ENCODE measurements around the gene WDR59.

The WDR59 gene

DNA sequence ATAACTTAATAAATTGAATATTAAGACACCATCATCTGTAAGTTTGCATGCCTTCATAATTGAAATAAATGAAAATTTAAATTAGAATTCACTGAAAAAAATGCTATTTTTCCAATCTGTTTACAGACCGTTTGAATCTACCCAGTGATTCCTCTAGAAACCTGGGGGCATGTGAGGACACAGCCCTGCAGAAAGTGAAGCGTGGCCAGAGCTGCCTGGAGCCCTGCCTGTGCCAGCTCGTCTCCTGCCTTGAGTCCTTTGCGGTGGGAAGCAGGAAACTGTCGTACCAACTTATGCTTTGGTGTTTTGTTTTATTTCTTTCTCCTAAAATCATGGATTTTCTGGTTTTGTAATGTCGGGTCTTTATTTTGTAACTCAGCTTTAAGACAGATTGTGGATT lies 142.5 kb downstream of the WDR59 start:
- POLR2A ChIA-PET, result no interaction called here
- TF ChIP-seq, protein P1, sequence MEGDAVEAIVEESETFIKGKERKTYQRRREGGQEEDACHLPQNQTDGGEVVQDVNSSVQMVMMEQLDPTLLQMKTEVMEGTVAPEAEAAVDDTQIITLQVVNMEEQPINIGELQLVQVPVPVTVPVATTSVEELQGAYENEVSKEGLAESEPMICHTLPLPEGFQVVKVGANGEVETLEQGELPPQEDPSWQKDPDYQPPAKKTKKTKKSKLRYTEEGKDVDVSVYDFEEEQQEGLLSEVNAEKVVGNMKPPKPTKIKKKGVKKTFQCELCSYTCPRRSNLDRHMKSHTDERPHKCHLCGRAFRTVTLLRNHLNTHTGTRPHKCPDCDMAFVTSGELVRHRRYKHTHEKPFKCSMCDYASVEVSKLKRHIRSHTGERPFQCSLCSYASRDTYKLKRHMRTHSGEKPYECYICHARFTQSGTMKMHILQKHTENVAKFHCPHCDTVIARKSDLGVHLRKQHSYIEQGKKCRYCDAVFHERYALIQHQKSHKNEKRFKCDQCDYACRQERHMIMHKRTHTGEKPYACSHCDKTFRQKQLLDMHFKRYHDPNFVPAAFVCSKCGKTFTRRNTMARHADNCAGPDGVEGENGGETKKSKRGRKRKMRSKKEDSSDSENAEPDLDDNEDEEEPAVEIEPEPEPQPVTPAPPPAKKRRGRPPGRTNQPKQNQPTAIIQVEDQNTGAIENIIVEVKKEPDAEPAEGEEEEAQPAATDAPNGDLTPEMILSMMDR (IDR thresholded peaks at IDR 0.05; ENCODE audit: control extremely low read depth, extremely low read depth, low read depth, missing control alignments), result no peak
- CTCF ChIA-PET, result interaction anchor here (4.8 kb wide), 1 partner anchor 20 kb away, joined by 22 read pairs; no protein-coding TSS in a partner anchor
- DNase-seq (ENCODE audit: extremely low spot score), result no peak

DNA sequence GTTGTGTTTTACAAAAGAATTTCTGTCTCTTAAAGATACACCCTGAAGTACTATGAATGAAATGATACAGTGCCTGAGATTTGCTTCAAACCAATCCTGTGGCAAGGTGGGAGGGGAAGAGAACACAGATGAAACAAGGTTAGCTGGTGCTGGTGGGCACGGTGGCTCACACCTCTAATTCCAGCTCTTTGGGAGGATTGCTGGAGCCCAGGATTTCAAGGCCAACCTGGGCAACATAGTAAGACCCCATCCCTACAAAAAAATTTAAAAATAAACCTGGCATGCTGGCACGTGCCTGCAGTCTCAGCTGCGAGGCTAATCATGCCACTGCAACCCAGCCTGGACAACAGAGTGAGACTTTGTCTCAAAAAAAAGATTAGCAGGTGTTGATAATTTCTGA lies 143.0 kb downstream of the WDR59 start:
- DNase-seq (ENCODE audit: extremely low spot score), result no peak
- CTCF ChIA-PET, result interaction anchor here (4.8 kb wide), 1 partner anchor 21 kb away, joined by 22 read pairs; no protein-coding TSS in a partner anchor
- POLR2A ChIA-PET, result no interaction called here
- TF ChIP-seq, protein P1 (IDR thresholded peaks at IDR 0.05; ENCODE audit: control extremely low read depth, extremely low read depth, low read depth, missing control alignments), result no peak

DNA sequence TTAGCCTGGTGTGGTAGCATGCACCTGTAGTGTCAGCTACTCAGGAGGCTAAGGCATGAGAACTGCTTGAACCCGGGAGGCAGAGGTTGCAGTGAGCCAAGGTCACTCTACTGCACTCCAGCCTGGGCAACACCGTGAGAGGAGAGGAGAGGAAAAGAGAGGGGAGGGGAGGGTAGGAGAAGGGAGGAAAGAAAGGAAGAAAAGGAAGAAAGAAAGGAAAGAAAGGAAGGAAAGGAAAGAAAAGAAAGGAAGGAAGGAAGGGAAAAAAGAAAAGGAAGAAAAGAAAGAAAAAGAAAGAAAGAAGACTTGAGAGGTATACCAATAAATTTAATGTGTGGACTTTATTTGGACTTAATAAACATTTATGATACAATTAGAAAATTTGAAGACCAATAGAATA lies 143.5 kb downstream of the WDR59 start:
- CTCF ChIA-PET, result interaction anchor here (1.5 to 4.8 kb wide), 2 partner anchors 21 to 28 kb away, joined by 5 to 22 read pairs; no protein-coding TSS in a partner anchor
- TF ChIP-seq, protein P1 (IDR thresholded peaks at IDR 0.05; ENCODE audit: control extremely low read depth, extremely low read depth, low read depth, missing control alignments), result no peak
- POLR2A ChIA-PET, result no interaction called here
- DNase-seq (ENCODE audit: extremely low spot score), result no peak

DNA sequence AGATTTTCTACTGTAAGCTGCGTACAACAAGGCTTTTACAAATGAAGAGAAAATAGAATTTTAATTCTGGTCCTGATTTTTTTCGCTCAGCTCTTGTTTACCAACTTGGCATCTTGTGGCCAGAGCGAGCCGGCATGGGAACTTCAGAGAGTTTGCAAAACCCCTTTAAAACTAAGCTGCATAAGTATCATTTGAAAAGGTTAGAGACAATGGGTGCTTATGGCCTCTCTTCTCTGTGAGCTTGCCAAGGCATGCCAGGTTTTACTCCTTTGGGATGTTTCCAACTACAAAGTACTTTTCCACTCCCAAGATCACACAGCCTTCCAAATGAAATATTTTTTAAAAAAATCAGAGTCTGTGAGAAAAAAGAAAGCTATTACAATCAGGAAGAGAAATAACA lies 147.9 kb downstream of the WDR59 start:
- TF ChIP-seq, protein P1 (IDR thresholded peaks at IDR 0.05; ENCODE audit: control extremely low read depth, extremely low read depth, low read depth, missing control alignments), result no peak
- ChIA-PET CTCF (interaction anchor here (1.1 to 1.7 kb wide), 3 partner anchors 15 to 26 kb away, joined by 4 to 10 read pairs (median 8); no protein-coding TSS in a partner anchor), POLR2A (no interaction called here)
- DNase-seq (ENCODE audit: extremely low spot score), result no peak

DNA sequence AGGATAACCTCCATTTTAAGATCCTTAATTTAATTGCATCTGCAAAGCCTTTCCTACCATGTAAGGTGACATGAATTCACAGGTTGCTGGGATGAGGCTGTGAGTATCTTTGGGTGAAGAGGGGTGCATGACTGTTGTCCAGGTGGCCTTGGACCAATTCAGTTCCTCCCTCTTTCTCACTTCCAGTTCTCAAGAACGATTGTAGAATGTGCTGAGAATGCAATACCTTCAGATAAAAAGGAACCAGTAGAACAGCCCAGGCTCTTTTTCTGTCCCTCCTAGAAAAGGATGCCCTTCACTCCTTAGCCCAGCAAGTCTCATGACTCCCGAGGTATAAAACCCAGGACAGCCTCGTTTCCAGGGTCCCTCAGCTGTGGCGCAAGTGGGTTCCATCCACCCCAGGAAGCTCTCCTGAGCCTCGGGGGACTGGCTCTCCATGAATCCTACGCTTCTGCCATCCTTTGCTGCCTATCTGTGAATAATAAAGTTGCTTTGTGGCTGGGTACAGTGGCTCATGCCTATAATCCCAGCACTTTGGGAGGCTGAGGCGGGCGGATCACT lies 148.7 kb downstream of the WDR59 start:
- ChIA-PET CTCF (interaction anchor here (1.1 to 1.7 kb wide), 2 partner anchors 22 to 26 kb away, joined by 8 to 10 read pairs; no protein-coding TSS in a partner anchor), POLR2A (no interaction called here)
- TF ChIP-seq, protein P1 (IDR thresholded peaks at IDR 0.05; ENCODE audit: control extremely low read depth, extremely low read depth, low read depth, missing control alignments), result no peak
- no peak for DNase-seq (ENCODE audit: extremely low spot score)

DNA sequence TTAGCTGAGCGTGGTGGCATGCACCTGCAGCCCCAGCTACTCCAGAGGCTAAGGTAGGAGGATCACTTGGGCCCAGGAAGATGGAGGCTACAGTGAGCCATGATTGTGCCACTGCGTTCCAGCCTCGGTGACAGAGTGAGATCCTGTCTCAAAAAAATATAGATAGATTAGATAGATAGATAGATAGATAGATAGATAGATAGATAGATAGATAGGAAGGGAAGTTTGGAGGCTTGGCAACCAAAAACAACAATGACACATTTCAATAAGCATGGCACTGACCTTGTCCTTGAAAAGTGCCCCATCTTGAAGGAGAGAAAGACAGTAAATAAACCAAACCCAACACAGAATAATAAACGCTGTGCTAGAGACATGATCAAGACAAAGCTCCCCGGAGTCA lies 152.7 kb downstream of the WDR59 start:
- TF ChIP-seq, protein P1 (IDR thresholded peaks at IDR 0.05; ENCODE audit: control extremely low read depth, extremely low read depth, low read depth, missing control alignments), result no peak
- DNase-seq (ENCODE audit: extremely low spot score), result no peak
- ChIA-PET POLR2A (no interaction called here), CTCF (interaction anchor here (0.8 to 2.3 kb wide), 3 partner anchors 8 to 31 kb away, joined by 3 to 13 read pairs (median 7); no protein-coding TSS in a partner anchor)

Data from GM10248 (cell line).